Gastroesophageal sphincter (tissue), 4 donors: ENCODE data around the gene PI4KB. TPM values are rescaled to one million over a fixed set of nuclear protein-coding genes. Genes with fewer than 3 reads are reported as not detected.

Experiments used
- ATAC-seq: fragments of 150-250 bp; one replicate; pipeline ENCODE4 v1.9.1; 2016; ENCODE audit warnings: mild to moderate bottlenecking, moderate library complexity
- H3K27ac ChIP-seq, 4 donors: fragments of 200-600 bp; sonication (generic) in 3 of 4; 1 replicate in 3 of 4; 2 replicates in 1 of 4; pipeline ENCODE4 v1.5.1; 2016 to 2019
- H3K27me3 ChIP-seq: fragments of 200-600 bp; sonication (generic); one replicate; pipeline ENCODE4 v1.5.1; 2019
- H3K36me3 ChIP-seq, 2 donors: fragments of 200-600 bp; sonication (generic); one replicate each; pipeline ENCODE4 v1.5.1; 2019; ENCODE audit warnings: control low read depth in 1 of 2
- H3K4me1 ChIP-seq, 3 donors: fragments of 200-600 bp; sonication (generic); 1 replicate in 2 of 3; 2 replicates in 1 of 3; pipeline ENCODE4 v1.5.1; 2016 to 2019; ENCODE audit warnings: control low read depth in 2 of 3
- H3K4me3 ChIP-seq, 2 donors: fragments of 200-600 bp; sonication (generic); one replicate each; pipeline ENCODE4 v1.5.1; 2019; ENCODE audit warnings: mild to moderate bottlenecking in 1 of 2, moderate library complexity in 1 of 2
- H3K9me3 ChIP-seq, 3 donors: fragments of 200-600 bp; sonication (generic); one replicate each; pipeline ENCODE4 v1.5.1; 2017 to 2019; ENCODE audit warnings: control low read depth in 2 of 3
- CTCF ChIP-seq, 4 experiments: fragments of 200-600 bp in 2 of 4; fragments of 450-650 bp in 2 of 4; sonication (generic) in 1 of 4; IDR thresholded peaks; one replicate each; pipeline ENCODE4 v1.5.1; 2017 to 2019; ENCODE audit warnings: antibody characterized with exemption in 4 of 4, mild to moderate bottlenecking in 2 of 4, moderate library complexity in 2 of 4
- EP300 ChIP-seq: sonication (generic); formaldehyde crosslinking; IDR thresholded peaks from one replicate; pipeline ENCODE4 v1.6.1; 2017; ENCODE audit warnings: antibody characterized with exemption, mild to moderate bottlenecking
- POLR2A ChIP-seq, 2 donors: fragments of 450-650 bp; IDR thresholded peaks; one replicate each; pipeline ENCODE4 v1.6.1; 2017; ENCODE audit warnings: antibody characterized with exemption in 2 of 2, mild to moderate bottlenecking in 2 of 2, moderate library complexity in 1 of 2
- POLR2AphosphoS5 ChIP-seq: sonication (generic); formaldehyde crosslinking; IDR thresholded peaks from one replicate; pipeline ENCODE4 v1.6.1; 2017; ENCODE audit warnings: antibody characterized with exemption
- WGBS, 2 donors: methylation state at CpG; one replicate each; pipeline ENCODE4 v1.1.5; 2018; ENCODE audit warnings: low coverage in 1 of 2; 5-methylcytosine and 5-hydroxymethylcytosine counted together
- total RNA-seq, 4 donors: library from RNA; depleted of rRNA; stranded (reverse); fragments of >200 nt; gene quantifications; one replicate each; pipeline ENCODE4 v1.1.0, GENCODE V29; 2016

PI4KB gene
- total RNA-seq, 4 donors from 2014 or later, result 95.0 to 104 (median 97.9) TPM

DNA sequence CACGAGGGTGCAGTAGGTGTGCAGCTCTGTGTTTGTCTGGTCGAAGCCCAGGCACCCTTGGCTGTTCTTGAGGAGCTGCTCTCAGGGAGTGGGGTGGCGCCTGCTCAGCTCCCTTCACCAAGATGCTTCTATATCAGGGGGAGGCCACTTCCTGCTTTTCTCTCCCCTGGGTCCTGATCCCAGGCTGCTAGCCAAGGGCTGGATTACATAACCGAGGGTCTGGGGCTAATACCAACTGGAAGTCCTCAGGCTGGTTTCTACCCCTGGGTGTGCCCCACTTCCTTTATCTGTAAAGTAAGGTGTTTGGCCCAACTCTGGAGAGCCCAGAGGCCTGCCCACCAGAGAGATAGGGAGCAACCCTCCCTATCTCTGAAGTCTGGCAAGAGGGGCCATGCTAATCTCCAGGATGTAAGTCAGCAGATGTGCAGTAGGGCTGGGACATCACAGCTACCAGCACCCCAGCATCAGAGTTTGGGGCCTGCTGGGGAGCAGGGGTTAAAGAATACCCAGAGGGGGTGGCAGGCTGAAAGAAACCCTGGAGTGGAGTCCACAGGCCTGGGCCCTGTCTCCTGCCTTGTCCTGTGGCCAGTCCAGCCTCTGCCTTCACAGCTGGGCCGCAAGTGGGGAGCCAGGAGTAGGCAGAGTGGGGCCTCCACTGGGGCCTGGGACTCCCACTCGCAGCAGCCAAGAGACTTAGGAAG lies 43.1 kb upstream of the PI4KB start:
- TF ChIP-seq POLR2A (IDR thresholded peaks at IDR 0.05) (no peak), CTCF (IDR thresholded peaks at IDR 0.05) (no peak), EP300 (no peak), POLR2AphosphoS5 (no peak)
- Histone ChIP-seq H3K4me1 (peaks cover 3 to 64% (median 43%) of the 10 kb centered on the region in 3 donors), H3K27me3 (no peaks in the 10 kb centered on the region), H3K9me3 (no peaks in the 10 kb centered on the region), H3K36me3 (peaks cover 0 to 40% of the 10 kb centered on the region in 2 donors), H3K27ac (peak overlapping the region in 3 of 4 donors; percentile 85 to 90 (median 87)), H3K4me3 (peak overlapping the region in 1 of 2 donors; percentile 59)
- WGBS, 2 donors, result 25 to 47% methylated on average over 3 to 4 of the region's 6 CpGs
- ATAC-seq, result no peak

DNA sequence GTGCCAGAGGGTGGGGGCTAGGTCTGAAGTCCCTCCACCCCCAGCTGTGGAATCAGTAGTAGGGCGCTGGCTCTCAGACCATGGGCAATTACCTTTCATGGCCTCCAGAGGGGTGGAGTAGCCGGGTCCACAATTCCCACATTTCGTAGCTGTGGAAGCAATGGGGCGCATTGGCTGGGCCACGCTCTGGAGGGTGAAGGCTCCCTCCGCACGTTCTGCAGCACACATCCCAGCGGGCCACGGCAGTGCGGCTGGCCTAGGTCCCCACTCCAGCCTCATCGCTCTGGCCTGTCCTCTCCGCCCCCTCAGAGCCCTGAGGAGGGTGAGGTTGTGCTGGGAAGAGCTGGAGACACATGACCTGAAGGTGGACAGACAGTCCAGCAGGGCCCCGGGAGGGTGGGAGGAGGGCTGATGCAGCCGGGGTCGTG lies 42.4 kb upstream of the PI4KB start:
- peaks cover 3 to 64% (median 43%) of the 10 kb centered on the region in 3 donors for H3K4me1 ChIP-seq
- H3K4me3 ChIP-seq, result no peak overlapping the region
- 90% methylated on average over 2 of the region's 15 CpGs; no CpG with 5 or more reads in 1 of the 2 donors for WGBS, 2 donors
- peak overlapping the region in 3 of 4 donors; percentile 85 to 90 (median 87) for H3K27ac ChIP-seq
- H3K36me3 ChIP-seq, result peaks cover 0 to 47% of the 10 kb centered on the region in 2 donors
- no peaks in the 10 kb centered on the region for H3K27me3 ChIP-seq
- TF ChIP-seq POLR2A (IDR thresholded peaks at IDR 0.05) (no peak), POLR2AphosphoS5 (no peak), CTCF (IDR thresholded peaks at IDR 0.05) (no peak), EP300 (no peak)
- no peaks in the 10 kb centered on the region for H3K9me3 ChIP-seq
- no peak for ATAC-seq

GRCh38 chr1:151369302-151369610 lies 42.0 kb upstream of the PI4KB start:
- no peak for TF ChIP-seq EP300
- TF ChIP-seq POLR2A (IDR thresholded peaks at IDR 0.05), result no peak
- no peak for TF ChIP-seq POLR2AphosphoS5
- TF ChIP-seq CTCF (IDR thresholded peaks at IDR 0.05), result no peak
- Histone ChIP-seq H3K36me3 (peaks cover 0 to 51% of the 10 kb centered on the region in 2 donors), H3K27ac (peak overlapping the region in 2 of 4 donors; percentile 85 to 90), H3K9me3 (no peaks in the 10 kb centered on the region), H3K4me1 (peaks cover 3 to 64% (median 43%) of the 10 kb centered on the region in 3 donors), H3K4me3 (no peak overlapping the region), H3K27me3 (no peaks in the 10 kb centered on the region)
- ATAC-seq, result no peak
- WGBS, 2 donors, result 100% methylated on average over 3 of the region's 7 CpGs; no CpG with 5 or more reads in 1 of the 2 donors

GRCh38 chr1:151368393-151369301 lies 41.4 kb upstream of the PI4KB start:
- Histone ChIP-seq H3K4me1 (peaks cover 3 to 64% (median 43%) of the 10 kb centered on the region in 3 donors), H3K36me3 (peaks cover 0 to 57% of the 10 kb centered on the region in 2 donors), H3K27me3 (no peaks in the 10 kb centered on the region), H3K4me3 (no peak overlapping the region), H3K9me3 (no peaks in the 10 kb centered on the region), H3K27ac (peak overlapping the region in 3 of 4 donors; percentile 27 to 71 (median 33))
- no peak for ATAC-seq
- 83 to 87% methylated on average over 3 of the region's 20 CpGs for WGBS, 2 donors
- no peak for TF ChIP-seq POLR2AphosphoS5
- TF ChIP-seq POLR2A (IDR thresholded peaks at IDR 0.05), result no peak
- no peak for TF ChIP-seq EP300
- no peak for TF ChIP-seq CTCF (IDR thresholded peaks at IDR 0.05)
